Caki2 (cell line): Measurements from ENCODE around the gene PIP5KL1. TPM values are rescaled to one million over a fixed set of nuclear protein-coding genes. Genes with fewer than 3 reads are reported as not detected.

Experiments
- DNase-seq: peaks from one replicate; pipeline ENCODE4 v3.0.0-alpha.2; 2015; ENCODE audit warnings: low read depth
- in situ Hi-C: cut with HindIII; loops from 2 replicates; pipeline ENCODE4 v1.10.0; 2016; ENCODE audit warnings: low sequenced_read_pairs, low pct_unique_long_range_greater_than_20kb, mixed read lengths
- total RNA-seq: library from RNA; depleted of rRNA; stranded (reverse); fragments of >200 nt; shearing (Covaris generic); gene quantifications from 2 replicates; pipeline ENCODE4 v1.2.3, GENCODE V29; 2014; ENCODE audit warnings: low replicate concordance

Gene PIP5KL1
- total RNA-seq, 1 experiment from 2014 or later = 6.2 TPM

DNA sequence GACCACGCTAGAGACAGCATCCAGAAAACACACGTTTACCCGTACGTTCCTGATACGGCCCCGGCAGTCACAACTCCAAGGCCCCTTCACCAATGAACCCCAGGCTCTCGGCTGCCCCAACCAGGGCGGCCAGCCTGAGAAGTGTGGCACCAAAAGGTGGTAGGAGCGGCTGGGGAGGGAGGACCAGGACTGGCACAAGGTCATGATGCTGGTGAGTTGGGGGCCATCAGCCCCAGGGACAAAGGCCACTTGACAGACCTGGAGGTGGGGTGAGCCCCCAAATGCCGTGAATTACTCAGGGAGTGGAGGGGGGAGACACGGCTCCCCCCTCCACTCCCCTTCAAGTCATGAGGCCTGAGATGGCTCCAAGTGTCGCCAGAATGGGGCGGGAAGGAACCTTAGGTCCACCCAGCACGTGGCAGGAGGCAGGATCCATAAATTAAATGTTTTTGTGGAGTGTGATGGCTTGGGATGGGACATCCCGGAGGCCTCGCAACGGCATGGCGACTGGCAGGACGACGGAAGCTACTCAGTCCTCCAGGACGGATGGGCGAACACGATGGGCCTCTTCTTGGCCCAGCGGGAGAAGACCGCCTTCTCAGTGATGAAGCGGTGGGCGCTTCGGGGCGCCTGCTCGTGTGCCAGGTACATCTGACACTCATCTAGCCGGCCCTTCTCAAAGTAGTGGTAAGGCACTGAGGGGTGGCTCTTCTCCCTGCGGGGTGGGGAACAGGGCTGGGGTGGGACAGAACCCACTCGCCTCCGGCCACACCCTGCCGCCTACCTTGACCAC lies 22.5 kb downstream of the PIP5KL1 start:
- in situ Hi-C loops = no loop called here

GRCh38 chr9:127905788-127906191 lies 24.8 kb downstream of the PIP5KL1 start:
- no peak for DNase-seq
- in situ Hi-C loops = no loop called here

More for the DNA sequence above, 22.5 kb downstream of the PIP5KL1 start:
- no peak for DNase-seq

- in situ Hi-C loops = no loop called here
- no peak for DNase-seq
These were observed 25.4 kb downstream of the PIP5KL1 start for GRCh38 chr9:127905004-127905728.

DNA sequence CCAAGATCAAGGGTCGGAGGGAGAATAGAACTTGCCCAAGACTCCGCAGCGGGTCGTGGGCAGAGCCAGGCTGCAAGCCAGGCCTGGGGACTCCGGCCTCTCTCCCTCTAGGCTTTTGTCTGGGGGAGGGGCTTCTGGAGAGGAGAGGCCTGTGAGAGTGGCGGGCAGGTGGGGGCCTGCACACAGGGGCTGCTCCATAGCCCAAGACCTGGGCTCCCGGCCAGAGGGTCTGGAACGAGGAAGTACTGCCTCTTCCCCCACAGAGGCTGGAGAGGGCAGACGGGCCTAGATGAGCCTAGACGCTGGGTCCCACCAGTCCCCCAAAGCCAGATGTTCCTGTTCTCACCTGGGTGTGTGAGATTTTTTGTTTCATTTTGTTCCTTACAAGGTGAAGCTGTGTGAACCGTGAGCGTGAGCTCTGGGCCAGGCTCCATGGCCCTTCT lies 26.0 kb downstream of the PIP5KL1 start:
- in situ Hi-C loops = no loop called here

GRCh38 chr9:127903557-127904475 lies 26.8 kb downstream of the PIP5KL1 start:
- peak; percentile 67 for DNase-seq

More for the DNA sequence above, 26.0 kb downstream of the PIP5KL1 start:
- no peak for DNase-seq

DNA sequence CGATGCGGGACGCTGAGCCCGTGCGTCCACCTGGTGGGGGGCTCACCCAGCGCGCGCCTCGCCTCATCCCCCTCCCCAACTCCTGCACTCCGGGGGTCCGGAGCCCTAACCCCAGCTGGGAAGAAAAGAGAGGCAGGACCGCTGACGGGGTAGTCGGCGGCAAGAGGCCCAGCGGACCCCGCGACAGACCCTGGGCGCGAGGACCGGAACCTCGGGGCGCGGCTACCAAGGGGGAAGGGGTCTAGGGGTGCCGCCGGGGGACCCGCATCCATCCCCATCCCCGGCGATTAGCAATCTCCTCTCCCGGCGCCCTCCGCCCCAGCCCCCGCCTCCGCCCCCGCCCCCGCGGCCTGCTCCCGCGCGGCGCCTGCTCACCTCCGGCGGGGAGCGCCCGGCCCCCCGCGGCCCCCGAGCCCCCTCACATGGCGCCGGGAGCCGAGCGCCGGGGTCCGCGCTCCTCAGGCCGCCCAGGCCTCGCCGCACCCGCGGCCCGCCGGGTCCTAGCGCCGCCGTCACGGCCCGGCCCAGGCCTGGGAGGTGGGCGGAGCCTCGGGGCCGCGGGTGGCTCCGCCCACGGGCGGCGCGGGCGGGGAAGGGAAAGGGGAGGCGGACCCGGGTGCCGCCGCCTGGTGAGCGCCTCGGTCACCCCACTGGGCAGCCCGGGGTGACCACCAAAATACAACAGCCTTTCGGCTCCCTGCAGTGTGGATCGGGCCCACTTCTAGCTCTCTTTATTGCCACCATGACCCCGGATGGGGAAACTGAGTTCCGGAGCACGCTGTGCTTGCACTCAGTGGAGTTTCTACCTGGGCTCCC lies 31.2 kb downstream of the PIP5KL1 start, which contains the start of gene ST6GALNAC6:
ST6GALNAC6 (minus strand) TSS at position 476 of the 816 bp plus-strand sequence. CDS start 1,622 bp downstream, outside the sequence.
- in situ Hi-C loops = no loop called here
- peak; percentile 54 for DNase-seq

More at GRCh38 chr9:127903557-127904475, 26.8 kb downstream of the PIP5KL1 start:
- in situ Hi-C loops = no loop called here

DNA sequence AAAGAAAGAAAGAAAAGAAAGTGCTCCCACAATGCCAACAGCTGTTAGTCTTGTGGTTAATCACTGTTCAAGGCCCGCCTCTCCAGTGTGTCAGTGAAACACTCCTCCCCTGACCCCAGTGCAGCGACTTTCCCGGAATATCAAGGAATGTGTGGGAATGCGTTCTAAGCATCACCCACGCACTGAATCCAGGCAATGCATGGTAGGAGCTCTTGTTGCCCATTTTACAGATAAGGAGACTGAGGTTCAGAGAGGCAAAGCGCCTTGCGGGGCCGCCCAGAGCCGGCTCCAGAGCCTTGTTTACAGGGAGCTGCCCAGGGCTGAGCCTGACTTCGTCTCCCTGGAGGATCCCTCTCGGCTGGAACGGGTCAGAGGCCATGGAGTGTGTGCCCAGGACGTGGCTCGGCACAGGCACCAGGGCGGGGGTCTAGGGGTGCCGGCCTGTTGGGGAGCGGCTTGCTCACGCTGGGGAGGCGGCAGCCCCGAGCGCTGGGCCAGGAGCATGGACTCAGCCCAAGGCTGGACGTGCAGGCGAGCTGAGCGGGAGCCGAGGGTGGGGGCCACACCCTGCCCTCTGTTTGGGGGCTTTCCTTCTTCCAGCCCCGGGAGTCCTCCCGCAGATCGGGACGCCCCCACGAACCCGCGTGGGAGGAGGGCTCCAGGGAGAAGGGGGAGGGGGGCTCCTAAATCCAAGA lies 32.0 kb downstream of the PIP5KL1 start:
- DNase-seq = peak; percentile 53
- in situ Hi-C loops = no loop called here

- DNase-seq = peak; percentile 46
- in situ Hi-C loops = no loop called here
These were observed 33.3 kb downstream of the PIP5KL1 start for GRCh38 chr9:127897193-127897692.

DNA sequence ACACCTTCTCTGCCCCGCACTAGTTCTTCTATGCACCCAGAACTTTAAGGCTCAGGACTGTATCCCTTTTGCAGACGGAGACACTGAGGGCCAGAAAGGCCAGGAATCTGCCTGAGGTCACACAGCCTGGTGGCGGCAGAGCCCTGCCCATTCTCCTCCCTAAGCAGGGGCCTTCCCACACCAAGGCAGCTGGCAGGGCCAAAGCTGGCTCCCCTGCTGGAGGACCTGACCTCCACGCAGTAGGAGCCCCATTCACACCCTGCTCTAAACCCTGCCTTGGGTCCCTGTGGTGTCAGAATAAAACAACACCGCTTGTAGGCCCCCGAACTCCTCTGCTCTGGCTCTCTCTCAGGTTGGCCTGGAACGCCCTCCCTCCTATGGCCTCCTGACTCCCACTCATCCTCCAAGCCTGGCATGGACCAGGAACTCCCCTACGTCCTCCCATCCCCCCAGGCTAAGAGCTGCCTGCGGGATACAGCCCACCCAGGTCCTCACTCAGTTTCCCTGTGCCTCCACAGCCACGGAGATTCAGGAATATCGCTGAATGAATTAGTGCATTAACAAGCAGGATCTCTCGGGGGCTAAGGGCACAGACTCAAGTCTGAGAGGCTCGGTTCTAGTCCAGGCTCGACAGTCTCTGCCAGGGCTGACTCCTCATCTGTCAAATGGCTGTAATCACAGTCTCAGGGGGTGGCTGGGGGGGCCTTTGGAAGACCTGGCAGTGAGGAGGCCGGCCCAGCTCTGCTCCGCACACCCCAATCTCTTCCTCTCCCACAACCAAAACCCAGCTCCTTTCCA lies 34.0 kb downstream of the PIP5KL1 start:
- DNase-seq = no peak
- in situ Hi-C loops = no loop called here

DNA sequence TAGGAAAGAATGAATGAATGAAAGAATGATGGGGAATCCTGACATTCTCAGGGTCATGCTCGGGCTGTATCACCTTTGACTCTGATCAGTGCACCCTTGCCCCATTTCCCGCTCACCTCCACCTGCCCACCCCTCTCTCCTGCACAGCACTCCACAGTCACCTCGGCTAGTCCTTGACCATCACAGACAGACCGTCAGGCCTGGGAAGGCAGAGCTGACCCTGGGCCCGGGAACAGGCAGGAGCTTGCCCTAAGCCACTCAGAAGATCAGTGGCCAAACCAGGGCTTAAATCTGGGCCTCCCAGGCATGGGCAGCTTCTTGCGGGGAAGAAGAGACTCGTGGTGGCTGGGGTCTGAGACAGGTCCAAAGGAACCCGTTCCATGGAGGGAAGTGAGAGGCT lies 34.8 kb downstream of the PIP5KL1 start:
- in situ Hi-C loops = no loop called here
- no peak for DNase-seq

- in situ Hi-C loops = no loop called here
- DNase-seq = no peak
These were observed 37.2 kb downstream of the PIP5KL1 start for GRCh38 chr9:127893392-127893791.

- in situ Hi-C loops = no loop called here
- no peak for DNase-seq
These were observed 37.7 kb downstream of the PIP5KL1 start for GRCh38 chr9:127892831-127893230.

GRCh38 chr9:127890053-127890452 lies 40.5 kb downstream of the PIP5KL1 start:
- no peak for DNase-seq
- in situ Hi-C loops = no loop called here

DNA sequence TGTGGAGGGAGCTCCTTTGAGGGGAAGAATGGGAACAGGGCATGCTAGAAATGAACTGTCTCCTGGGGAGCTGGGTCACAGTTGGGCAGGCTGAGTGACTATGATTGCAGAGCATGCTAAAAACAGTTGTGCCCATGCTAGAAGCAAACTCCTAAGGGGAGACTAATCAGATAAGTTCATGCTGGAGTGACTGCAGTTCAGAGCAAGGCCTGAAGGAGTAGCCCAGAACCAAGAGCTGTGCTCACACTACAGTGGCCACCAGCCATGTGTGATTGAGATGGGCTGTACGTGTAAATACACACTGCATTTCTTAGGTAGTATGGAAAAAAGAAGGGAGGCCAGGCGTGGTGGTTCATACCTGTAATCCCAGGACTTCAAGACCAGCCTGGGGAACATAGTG lies 42.8 kb downstream of the PIP5KL1 start:
- in situ Hi-C loops = no loop called here
- no peak for DNase-seq

DNA sequence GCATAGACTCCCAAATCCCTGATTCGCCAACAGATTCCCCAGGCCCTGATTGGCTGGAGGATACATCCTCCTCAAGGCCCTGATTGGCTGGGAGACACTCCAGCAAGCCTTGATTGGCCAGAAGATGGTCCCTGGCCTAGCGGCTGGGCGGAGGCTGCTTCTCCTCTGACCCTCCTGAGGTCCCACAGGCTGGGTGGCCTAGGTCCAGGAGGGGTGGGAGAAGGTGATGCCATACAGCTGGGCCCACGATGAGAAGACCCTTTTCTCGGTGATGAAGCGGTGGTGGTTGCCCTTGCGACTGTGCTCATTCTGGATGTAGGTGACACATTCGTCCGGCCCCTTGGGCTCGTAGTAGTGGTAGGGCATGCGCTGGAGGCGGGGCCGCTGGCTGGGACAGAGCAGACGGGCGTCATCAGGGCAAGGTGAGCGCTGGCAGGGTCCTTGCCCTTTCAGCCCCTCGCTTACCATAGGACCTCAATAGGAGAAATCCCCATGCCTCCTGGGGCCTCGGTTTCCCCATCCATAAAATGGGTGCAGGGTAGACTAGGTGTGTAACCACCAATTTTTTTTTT lies 44.1 kb downstream of the PIP5KL1 start:
- DNase-seq = no peak
- in situ Hi-C loops = no loop called here
